HT-29 (cell line): ENCODE results near the gene POLR2J. TPM values are rescaled to one million over a fixed set of nuclear protein-coding genes. Genes with fewer than 3 reads are reported as not detected.
"Not testable (repeated sequence)": the region's sequence is repeated elsewhere in the genome, so short reads cannot be mapped to it uniquely, and the experiment has no call there.

Experiments used
- DNase-seq: peaks from one replicate; pipeline ENCODE4 v3.0.0-alpha.2; 2015; ENCODE audit warnings: low spot score
- total RNA-seq: library from RNA; depleted of rRNA; stranded (reverse); fragments of >200 nt; shearing (Covaris generic); gene quantifications from 2 replicates; pipeline ENCODE4 v1.2.3, GENCODE V29; 2014

The POLR2J gene
- total RNA-seq, 1 experiment from 2014 or later, result 96.9 TPM

DNA sequence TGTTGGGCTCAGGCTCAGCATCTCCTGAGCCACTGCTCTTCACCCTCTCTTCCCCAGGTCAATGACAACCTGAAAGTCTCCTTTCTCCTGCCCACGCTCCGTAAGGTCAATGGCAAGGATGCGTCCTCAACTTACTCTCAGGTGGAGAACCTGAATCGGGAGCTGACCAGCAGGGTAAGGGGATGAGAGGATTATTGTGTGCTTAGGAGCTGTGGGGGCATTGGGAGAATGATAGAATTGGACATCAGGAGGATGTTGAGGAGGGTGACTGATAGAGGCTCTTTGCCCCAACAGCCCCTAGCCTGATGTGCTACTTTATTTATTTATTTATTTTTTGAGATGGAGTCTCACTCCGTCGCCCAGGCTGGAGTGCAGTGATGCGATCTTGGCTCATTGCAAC lies 12.6 kb downstream of the POLR2J start:
- DNase-seq, result no peak

DNA sequence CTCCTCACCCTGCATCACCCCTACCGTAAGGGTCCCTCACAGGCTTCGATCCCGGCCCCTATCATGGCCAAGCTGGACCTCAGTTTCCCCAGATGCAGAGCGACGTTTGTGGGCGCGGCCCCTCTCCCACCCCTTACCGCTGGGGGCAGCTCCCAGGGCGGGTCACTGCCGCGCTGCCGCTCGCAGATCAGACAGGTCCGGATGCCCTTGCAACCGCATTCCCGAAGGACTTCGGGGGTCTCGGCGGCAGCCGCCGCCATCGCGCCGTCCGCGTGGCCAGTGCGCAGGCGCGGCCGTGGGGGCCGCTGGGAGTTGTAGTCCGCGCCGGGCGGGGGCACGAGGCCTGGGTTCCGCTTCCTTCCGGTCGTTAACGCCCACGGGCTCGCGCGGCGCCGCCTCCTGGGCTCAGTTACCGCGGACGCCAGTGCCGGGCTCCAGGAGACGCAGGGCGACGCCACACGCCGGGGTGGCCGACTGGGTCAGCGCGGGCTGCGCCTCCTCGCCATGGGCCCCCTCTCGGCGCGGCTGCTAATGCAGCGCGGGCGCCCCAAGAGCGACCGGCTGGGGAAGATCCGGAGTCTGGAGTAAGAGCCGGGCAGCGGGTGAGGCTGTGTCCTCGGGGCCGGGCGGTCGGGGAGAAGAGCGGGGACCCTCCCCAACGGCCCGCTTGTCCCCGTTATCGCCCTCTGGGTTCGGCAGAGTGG lies 14.0 kb downstream of the POLR2J start, which contains the start of the genes ALKBH4 and LRWD1:
Gene ALKBH4, minus strand, starts transcription at position 287 of the 704 bp plus-strand sequence. Its CDS starts 27 bp downstream, at position 260.
Gene LRWD1, plus strand, starts transcription at position 408 of the 704 bp plus-strand sequence. Its CDS starts 97 bp downstream, at position 505.
- peak; percentile 95 for DNase-seq

DNA sequence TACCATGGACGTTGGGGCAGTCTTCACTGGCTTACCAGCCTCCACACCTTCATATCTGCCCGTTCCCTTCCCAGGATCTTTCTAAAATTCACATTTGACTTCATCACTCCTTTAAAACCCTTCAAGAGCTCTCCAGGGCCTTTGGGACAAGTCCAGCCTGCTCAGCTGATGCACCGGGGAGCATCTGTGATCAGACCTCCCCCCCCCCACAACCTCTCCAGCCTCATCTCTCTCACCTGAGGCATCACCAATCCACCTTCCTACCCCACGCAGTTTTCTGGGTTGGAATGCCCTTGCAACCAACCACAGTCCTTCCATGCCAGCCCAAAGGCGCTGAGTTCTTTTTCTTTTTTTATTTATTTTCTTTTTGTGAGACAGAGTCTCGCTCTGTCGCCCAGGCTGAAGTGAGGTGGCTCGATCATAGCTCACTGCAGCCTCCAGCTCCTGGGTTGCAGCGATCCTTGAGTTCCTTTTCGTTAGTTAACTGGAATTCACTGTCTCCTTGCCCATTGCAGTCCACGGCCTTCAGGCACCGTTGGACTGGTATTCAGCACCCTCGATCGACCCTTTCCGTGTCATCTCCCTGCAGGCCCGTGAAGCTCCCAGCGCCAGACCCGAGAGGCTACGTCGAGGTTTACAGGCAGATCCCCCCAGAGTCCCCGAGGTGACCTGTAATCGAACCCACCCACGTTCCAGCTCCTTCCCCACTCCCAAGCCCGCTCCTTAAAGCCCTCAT lies 14.7 kb downstream of the POLR2J start:
- peak; percentile 32 for DNase-seq

DNA sequence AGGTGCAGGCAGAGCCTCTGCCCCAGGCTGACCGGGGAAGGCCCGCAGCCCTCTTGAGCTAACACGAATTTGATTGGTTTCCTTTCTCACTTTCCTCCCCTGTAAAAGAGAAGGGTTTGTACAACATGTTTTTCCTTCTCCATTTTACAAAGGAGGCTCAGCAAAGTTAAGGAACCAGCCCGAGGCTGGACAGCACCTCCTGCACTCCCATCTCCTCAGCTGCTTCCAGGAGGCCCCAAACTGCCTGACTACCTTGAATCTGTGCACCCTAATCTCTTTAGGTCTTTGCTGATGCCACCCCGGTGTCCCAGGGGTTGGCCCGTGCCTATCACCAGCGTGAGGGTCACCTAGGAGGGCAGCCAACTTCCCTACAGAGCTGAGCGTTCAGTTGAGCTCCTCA lies 18.3 kb downstream of the POLR2J start:
- DNase-seq, result no peak

DNA sequence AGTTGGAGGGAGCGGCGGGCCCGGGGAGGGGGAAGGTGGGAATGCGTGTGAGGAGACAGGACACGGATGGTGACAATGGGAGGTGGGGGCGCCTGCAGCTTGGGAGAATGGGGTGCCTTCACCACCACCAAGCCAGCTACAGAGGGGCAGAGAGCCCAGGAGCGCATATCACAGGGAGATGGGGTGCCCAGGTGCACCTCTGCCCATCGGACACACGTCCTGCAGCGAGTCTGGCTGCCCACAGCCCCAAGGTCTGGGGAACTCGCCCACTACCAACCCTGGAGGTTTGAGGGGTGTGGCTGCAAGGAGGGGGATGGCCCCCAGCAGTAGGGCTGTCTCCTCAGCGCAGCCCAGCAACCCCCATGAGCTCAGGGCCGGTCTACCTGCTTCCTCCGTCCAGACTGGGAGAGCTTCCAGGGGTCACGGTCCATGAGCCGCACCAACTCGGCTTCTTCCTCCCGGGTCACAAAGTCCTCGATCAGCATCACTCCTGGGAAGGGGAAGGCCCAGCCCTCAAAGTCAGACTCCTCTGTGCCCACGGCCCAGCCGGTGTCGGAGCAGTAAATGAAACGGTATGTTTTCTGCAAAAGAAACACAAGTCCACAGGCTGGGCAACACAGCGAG lies 19.4 kb downstream of the POLR2J start:
- DNase-seq, result no peak

GRCh38 chr7:102457352-102457924 lies 21.3 kb downstream of the POLR2J start:
- DNase-seq, result no peak

GRCh38 chr7:102456327-102456726 lies 22.4 kb downstream of the POLR2J start:
- no peak for DNase-seq

GRCh38 chr7:102455596-102455995 lies 23.1 kb downstream of the POLR2J start:
- no peak for DNase-seq

DNA sequence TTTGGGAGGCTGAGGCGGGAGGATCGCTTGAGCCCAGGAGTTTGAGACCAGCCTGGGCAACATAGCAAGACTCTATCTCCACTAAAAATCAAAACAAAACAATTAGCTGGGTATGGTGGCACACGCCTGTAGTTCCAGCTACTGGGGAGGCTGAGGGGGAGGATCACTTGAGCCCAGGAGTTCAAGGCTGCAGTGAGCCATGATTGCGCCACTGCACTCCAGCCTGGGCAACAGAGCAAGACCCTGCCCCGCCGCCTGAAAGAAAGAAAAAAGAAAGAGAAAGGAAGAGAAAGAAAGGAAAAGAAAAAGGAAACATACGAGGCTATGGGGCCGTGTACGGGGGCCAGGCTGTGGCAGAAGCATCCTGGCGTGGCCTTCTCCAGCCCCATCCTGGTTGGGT lies 23.8 kb downstream of the POLR2J start:
- DNase-seq, result not testable (repeated sequence)

DNA sequence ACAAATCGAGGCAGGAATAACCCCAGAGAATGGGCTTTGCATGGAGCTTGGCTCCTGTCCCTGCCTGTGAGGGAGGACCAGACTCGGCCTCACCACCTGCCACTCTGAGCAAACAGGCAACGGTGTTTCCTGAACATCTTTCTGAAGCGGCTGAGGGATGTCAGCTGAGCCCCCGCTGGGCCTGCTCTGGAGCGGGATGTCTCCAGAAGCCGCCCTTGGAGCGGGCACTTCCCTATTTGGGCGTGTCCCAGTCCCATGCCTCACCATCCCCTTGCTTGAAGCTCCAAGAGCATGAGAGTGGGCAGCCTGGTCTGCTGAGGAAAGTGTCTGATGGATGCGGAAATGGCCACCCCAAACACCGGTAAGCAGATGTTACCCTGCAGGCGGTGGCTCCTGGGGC lies 24.3 kb downstream of the POLR2J start:
- DNase-seq, result no peak

DNA sequence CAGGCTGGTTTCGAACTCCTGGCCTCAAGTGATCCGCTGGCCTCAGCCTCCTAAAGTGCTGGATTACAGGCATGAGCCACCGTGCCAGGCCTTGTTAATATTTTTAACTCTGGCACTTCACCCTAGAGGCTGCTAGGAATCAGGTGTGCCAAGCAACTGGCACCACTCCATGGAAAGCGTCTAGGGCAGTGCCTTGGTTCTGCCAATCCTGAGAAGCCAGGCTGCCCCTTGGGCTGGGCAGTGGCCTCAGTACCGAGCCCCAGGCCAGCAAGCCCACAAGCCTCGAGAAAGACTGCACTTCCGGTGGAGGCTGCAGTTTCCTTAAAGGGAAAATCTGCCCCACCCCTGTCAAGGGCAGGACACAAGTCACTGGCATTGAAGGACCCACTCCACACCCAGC lies 25.4 kb downstream of the POLR2J start:
- no peak for DNase-seq

DNA sequence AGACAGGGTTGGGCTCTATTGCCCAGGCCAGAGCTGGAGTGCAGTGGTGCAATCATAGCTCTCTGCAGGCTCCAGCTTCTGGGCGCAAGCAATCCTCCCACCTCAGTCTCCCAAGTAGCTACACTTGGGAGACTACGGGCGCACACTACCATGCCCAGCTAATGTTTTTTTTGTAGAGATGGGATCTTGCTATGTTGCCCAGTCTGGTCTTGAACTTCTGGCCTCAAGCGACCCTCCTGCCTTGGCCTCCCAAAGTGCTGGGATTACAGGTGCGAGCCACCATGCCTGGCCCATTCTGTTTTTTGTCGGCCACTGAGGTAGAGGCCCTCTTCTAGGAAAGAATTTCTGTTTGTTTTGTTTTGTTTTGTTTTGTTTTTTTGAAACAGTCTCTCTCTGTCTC lies 26.3 kb downstream of the POLR2J start:
- no peak for DNase-seq

DNA sequence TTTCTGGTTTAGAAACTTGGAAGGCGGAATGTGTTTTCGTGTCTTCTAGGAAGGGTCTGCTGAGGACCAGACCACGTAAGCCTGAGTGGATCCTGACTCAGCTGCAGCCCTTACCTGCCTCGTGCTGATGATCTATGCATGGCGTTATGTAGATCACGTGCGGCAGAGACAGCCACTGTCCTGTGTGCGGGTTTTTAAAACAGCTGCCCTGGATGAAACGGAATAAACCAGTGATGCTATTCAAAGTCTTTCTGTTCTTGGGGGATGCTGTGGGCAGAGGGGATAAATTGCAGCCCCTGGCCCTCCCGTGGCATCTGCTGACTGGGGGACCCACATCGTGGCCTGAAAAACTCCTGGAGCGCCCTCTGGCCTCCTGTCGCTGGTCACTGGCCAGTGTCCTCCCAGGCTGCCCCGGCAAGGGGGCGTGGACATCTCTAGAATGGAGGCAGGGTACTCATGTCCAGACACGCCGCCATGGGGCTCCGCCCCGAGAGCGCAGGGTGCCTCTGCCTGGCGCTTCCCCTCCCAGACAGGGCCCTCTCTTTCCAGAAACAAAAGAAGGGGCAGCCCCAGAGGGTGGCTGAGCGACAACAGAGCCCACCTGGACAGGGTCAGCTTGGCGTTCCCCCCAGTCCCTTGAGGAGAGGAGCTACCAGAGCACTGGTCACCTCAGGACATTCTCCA lies 27.2 kb downstream of the POLR2J start:
- no peak for DNase-seq

DNA sequence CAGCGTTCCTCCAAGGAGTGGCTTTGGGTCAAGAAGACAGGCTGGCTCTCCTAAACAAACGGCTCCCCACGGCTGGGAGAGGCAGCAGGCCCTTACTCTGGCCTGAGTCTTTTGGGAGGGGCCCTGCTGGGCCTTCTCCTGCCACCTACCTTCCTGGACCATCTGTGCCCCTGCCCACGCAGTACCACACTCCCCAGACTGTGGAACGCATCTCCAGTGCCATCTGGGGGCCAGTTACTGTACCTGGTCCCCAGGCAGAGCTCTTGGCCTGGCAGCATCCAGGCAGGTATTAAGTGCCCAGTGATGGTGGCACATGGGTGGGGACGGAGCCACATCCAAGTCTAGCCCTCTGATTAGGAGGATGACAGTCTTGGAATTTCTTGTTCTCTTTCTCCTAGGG lies 28.5 kb downstream of the POLR2J start:
- peak; percentile 70 for DNase-seq

DNA sequence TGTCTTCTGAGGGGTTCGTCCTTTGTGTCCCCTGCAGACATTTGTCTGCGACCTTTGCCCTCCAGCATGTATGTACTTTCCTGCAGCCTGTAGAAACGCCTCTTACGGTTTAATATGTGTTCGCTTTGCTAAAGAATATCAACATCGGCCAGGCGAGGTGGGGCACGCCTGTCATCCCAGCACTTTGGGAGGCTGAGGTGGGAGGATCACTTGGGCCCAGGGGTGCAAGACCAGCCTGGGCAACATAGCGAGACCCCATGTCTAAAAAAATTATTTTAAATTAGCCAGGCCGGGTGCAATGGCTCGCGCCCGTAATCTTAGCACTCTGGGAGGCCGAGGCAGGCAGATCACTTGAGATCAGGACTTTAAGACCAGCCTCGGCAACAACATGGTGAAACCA lies 29.6 kb downstream of the POLR2J start:
- no peak for DNase-seq

- DNase-seq, result no peak
Measured at GRCh38 chr7:102447311-102447710, 31.4 kb downstream of the POLR2J start.

GRCh38 chr7:102446387-102447156 lies 32.1 kb downstream of the POLR2J start:
- no peak for DNase-seq

DNA sequence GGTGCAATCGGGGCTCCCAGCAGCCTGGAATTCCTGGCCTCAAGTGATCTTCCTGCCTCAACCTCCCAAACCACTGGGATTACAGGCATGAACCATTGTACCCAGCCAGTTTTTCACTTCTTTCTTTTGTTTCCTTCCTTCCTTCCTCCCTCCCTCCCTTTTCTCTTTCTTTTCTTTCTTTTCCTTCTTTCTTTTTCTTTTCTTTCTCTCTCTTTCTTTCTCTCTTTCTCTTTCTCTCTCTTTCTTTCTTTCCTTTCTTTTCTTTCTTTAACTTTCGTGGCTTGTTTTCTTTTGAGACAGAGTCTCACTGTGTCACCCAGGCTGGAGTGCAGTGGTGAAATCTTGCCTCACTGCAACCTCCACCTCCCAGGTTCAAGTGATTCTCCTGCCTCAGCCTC lies 33.0 kb downstream of the POLR2J start:
- no peak for DNase-seq

DNA sequence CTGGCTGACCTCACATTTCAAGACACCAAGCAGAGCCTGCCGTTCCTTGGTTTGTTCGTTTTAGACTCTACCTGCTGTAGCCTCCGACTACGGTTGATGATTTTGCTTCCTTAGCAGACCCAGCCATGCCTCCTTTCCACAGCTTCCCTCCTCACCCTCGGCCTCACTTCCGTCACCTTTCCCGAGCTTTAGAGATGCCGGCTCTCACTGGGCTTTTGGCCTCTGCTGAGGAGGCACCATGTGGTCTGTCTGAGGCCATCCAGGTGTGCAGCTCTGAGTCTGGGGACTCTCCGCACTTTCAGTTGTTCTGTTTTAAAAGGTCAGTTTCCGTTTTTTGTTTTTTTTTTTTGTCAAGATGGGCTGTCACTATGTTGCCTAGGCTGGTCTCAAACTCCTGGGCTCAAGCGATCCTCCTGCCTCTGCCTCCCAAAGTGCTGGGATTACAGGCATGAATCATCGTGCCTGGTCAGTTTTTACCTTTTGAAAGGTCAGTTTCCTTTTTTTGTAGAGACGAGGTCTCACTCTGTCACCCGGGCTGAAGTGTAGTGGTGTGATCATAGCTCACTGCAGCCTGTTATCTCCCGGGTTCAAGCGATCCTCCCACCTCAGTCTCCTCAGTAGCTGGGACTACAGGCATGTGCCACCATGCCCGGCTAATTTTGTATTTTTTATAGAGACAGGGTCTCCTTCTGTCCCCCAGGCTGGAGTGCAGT lies 33.6 kb downstream of the POLR2J start:
- DNase-seq, result no peak
